ENCODE measurements around the gene THRB.

GRCh38 chr3:24457719-24458118 lies 36.9 kb downstream of the THRB start:
- TF ChIP-seq CTCF (IDR thresholded peaks at IDR 0.05) (no peak), SMAD3 (CRISPR knock-in tag; IDR thresholded peaks at IDR 0.05; ENCODE audit: borderline replicate concordance) (no peak), ESRRA (CRISPR knock-in tag; IDR thresholded peaks at IDR 0.05; ENCODE audit: borderline replicate concordance) (no peak), E2F1 (CRISPR knock-in tag; IDR thresholded peaks at IDR 0.05) (no peak), ELF4 (CRISPR knock-in tag; IDR thresholded peaks at IDR 0.05; ENCODE audit: low read depth) (no peak), ZNF512 (CRISPR knock-in tag; IDR thresholded peaks at IDR 0.05; ENCODE audit: borderline replicate concordance) (no peak), FOXJ3 (CRISPR knock-in tag; IDR thresholded peaks at IDR 0.05; ENCODE audit: borderline replicate concordance) (no peak), ATF6 (CRISPR knock-in tag; IDR thresholded peaks at IDR 0.05) (no peak), FOXP4 (CRISPR knock-in tag; IDR thresholded peaks at IDR 0.05) (no peak), CREM (CRISPR knock-in tag; IDR thresholded peaks at IDR 0.05) (no peak), MXD4 (CRISPR knock-in tag; IDR thresholded peaks at IDR 0.05; ENCODE audit: borderline replicate concordance) (no peak), TEAD1 (CRISPR knock-in tag; IDR thresholded peaks at IDR 0.05) (no peak)
